GM12874 (cell line): Measurements from ENCODE around the gene SNORC.

Experiments
- CTCF ChIP-seq: IDR thresholded peaks from 2 replicates; pipeline ENCODE4 v1.5.1; 2011; ENCODE audit warnings: low read depth, mild to moderate bottlenecking, control low read depth, low read length, moderate library complexity; ENCODE audit not compliant: insufficient read depth

Gene SNORC

GRCh38 chr2:232870018-232870765 is at the start of gene SNORC:
TSS of gene SNORC (plus strand) at chr2:232870264. CDS start at chr2:232870342, 78 bp downstream.
- TF ChIP-seq CTCF: no peak

- no peak for TF ChIP-seq CTCF
Observed at GRCh38 chr2:232829988-232830387, 40.1 kb upstream of the SNORC start.

GRCh38 chr2:232831496-232831895 is 38.6 kb upstream of the SNORC start:
- no peak for TF ChIP-seq CTCF

GRCh38 chr2:232833830-232834229 is 36.2 kb upstream of the SNORC start:
- TF ChIP-seq CTCF: no peak

GRCh38 chr2:232835687-232836208 is 34.3 kb upstream of the SNORC start:
- no peak for TF ChIP-seq CTCF

GRCh38 chr2:232836934-232837333 is 33.1 kb upstream of the SNORC start:
- TF ChIP-seq CTCF: no peak

- no peak for TF ChIP-seq CTCF
Observed at GRCh38 chr2:232838406-232838874, 31.6 kb upstream of the SNORC start.
